ENCODE measurements around the gene SPG11.
A peak's percentile ranks its signal among the peaks of the same experiment; 100 is the strongest.
"Not testable (repeated sequence)": the region's sequence is repeated elsewhere in the genome, so short reads cannot be mapped to it uniquely, and the experiment has no call there.

The SPG11 gene, protein sequence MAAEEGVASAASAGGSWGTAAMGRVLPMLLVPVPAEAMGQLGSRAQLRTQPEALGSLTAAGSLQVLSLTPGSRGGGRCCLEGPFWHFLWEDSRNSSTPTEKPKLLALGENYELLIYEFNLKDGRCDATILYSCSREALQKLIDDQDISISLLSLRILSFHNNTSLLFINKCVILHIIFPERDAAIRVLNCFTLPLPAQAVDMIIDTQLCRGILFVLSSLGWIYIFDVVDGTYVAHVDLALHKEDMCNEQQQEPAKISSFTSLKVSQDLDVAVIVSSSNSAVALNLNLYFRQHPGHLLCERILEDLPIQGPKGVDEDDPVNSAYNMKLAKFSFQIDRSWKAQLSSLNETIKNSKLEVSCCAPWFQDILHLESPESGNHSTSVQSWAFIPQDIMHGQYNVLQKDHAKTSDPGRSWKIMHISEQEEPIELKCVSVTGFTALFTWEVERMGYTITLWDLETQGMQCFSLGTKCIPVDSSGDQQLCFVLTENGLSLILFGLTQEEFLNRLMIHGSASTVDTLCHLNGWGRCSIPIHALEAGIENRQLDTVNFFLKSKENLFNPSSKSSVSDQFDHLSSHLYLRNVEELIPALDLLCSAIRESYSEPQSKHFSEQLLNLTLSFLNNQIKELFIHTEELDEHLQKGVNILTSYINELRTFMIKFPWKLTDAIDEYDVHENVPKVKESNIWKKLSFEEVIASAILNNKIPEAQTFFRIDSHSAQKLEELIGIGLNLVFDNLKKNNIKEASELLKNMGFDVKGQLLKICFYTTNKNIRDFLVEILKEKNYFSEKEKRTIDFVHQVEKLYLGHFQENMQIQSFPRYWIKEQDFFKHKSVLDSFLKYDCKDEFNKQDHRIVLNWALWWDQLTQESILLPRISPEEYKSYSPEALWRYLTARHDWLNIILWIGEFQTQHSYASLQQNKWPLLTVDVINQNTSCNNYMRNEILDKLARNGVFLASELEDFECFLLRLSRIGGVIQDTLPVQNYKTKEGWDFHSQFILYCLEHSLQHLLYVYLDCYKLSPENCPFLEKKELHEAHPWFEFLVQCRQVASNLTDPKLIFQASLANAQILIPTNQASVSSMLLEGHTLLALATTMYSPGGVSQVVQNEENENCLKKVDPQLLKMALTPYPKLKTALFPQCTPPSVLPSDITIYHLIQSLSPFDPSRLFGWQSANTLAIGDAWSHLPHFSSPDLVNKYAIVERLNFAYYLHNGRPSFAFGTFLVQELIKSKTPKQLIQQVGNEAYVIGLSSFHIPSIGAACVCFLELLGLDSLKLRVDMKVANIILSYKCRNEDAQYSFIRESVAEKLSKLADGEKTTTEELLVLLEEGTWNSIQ (N-terminal part only)

DNA sequence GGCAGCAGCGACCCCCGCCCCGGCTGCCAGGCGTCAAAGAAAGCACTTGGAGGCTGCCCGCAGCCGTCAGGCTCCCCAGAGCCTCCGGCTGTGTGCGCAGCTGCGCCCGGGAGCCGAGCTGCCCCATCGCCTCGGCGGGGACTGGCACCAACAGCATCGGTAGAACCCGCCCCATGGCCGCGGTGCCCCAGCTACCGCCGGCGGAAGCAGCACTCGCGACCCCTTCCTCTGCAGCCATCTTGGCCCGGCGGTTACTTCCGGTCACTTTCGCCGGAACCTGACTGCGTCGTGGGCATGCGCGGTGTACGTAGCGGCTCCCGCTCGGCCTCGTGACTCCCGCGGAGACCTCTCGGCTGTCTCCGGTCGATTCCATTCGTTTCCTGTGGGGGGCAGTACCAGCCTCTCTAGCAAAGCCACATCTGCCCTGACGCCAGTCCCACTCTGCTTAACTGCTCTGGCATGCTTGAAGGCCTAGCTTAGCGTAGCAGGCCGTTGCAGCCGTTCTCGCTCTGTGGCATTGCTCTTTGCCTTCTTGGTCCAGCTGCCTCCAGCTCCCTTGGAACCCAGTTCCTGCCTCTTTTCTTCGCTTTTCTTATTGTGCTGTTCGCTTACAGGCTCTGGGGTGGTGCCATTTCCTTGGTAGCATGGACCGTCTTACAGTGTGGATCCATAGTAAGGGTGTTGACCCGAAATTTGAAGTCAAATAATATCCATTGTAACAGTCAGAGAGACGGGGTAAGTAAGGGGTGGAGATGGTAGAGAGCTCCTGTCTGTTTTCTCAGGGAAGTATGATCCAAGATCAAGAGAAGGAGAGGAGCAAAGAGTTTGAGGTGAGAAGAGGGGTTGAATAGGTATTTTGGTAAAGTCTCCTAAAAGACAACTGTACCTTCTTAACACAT is at the start of gene SPG11:
Gene SPG11, minus strand, starts transcription at position 253 of the 899 bp plus-strand sequence. Its CDS starts 15 bp downstream, at position 238.
- TF ChIP-seq JUND (IDR thresholded peaks at IDR 0.05; ENCODE audit: low read depth): no peak
- in situ Hi-C loops (cut with HindIII; ENCODE audit: low pct_unique_long_range_greater_than_20kb, low sequenced_read_pairs): no loop called here
- peak; percentile 75 to 98 for DNase-seq (ENCODE audit: low read depth in 1 of 2, low spot score in 1 of 2)

DNA sequence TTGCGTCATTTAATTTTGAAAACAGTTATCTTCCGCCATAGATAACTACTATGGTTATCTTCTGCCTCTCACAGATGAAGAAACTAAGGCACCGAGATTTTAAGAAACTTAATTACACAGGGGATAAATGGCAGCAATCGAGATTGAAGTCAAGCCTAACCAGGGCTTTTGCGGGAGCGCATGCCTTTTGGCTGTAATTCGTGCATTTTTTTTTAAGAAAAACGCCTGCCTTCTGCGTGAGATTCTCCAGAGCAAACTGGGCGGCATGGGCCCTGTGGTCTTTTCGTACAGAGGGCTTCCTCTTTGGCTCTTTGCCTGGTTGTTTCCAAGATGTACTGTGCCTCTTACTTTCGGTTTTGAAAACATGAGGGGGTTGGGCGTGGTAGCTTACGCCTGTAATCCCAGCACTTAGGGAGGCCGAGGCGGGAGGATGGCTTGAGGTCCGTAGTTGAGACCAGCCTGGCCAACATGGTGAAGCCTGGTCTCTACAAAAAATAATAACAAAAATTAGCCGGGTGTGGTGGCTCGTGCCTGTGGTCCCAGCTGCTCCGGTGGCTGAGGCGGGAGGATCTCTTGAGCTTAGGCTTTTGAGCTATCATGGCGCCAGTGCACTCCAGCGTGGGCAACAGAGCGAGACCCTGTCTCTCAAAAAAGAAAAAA is 49.0 kb upstream of the SPG11 start:
- in situ Hi-C loops (cut with HindIII; ENCODE audit: low pct_unique_long_range_greater_than_20kb, low sequenced_read_pairs): no loop called here
- no peak for TF ChIP-seq JUND (IDR thresholded peaks at IDR 0.05; ENCODE audit: low read depth)
- DNase-seq (ENCODE audit: low read depth in 1 of 2, low spot score in 1 of 2): peak in 1 of 2 experiments; percentile 65

DNA sequence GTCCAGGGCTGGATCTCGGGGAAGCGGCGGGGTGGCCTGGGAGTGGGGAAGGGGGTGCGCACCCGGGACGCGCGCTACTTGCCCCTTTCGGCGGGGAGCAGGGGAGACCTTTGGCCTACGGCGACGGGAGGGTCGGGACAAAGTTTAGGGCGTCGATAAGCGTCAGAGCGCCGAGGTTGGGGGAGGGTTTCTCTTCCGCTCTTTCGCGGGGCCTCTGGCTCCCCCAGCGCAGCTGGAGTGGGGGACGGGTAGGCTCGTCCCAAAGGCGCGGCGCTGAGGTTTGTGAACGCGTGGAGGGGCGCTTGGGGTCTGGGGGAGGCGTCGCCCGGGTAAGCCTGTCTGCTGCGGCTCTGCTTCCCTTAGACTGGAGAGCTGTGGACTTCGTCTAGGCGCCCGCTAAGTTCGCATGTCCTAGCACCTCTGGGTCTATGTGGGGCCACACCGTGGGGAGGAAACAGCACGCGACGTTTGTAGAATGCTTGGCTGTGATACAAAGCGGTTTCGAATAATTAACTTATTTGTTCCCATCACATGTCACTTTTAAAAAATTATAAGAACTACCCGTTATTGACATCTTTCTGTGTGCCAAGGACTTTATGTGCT is 48.4 kb upstream of the SPG11 start:
- in situ Hi-C loops (cut with HindIII; ENCODE audit: low pct_unique_long_range_greater_than_20kb, low sequenced_read_pairs): no loop called here
- DNase-seq (ENCODE audit: low read depth in 1 of 2, low spot score in 1 of 2): peak in 1 of 2 experiments; percentile 44
- TF ChIP-seq JUND (IDR thresholded peaks at IDR 0.05; ENCODE audit: low read depth): no peak

DNA sequence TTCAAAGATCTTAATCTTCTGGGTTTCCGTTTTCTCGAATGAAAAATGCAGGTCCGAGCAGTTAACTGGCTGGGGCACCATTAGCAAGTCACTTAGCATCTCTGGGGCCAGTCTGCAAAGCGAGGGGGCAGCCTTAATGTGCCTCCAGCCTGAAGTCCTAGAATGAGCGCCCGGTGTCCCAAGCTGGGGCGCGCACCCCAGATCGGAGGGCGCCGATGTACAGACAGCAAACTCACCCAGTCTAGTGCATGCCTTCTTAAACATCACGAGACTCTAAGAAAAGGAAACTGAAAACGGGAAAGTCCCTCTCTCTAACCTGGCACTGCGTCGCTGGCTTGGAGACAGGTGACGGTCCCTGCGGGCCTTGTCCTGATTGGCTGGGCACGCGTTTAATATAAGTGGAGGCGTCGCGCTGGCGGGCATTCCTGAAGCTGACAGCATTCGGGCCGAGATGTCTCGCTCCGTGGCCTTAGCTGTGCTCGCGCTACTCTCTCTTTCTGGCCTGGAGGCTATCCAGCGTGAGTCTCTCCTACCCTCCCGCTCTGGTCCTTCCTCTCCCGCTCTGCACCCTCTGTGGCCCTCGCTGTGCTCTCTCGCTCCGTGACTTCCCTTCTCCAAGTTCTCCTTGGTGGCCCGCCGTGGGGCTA is 47.8 kb upstream of the SPG11 start, which contains the start of the genes B2M and PATL2:
Gene B2M, plus strand, starts transcription at position 422 of the 647 bp plus-strand sequence. Its CDS starts 30 bp downstream, at position 452.
Gene PATL2, minus strand, starts transcription at position 228 of the 647 bp plus-strand sequence. CDS start 34,833 bp downstream, outside the sequence.
- peak; percentile 59 to 98 for DNase-seq (ENCODE audit: low read depth in 1 of 2, low spot score in 1 of 2)
- no peak for TF ChIP-seq JUND (IDR thresholded peaks at IDR 0.05; ENCODE audit: low read depth)
- in situ Hi-C loops (cut with HindIII; ENCODE audit: low pct_unique_long_range_greater_than_20kb, low sequenced_read_pairs): no loop called here

DNA sequence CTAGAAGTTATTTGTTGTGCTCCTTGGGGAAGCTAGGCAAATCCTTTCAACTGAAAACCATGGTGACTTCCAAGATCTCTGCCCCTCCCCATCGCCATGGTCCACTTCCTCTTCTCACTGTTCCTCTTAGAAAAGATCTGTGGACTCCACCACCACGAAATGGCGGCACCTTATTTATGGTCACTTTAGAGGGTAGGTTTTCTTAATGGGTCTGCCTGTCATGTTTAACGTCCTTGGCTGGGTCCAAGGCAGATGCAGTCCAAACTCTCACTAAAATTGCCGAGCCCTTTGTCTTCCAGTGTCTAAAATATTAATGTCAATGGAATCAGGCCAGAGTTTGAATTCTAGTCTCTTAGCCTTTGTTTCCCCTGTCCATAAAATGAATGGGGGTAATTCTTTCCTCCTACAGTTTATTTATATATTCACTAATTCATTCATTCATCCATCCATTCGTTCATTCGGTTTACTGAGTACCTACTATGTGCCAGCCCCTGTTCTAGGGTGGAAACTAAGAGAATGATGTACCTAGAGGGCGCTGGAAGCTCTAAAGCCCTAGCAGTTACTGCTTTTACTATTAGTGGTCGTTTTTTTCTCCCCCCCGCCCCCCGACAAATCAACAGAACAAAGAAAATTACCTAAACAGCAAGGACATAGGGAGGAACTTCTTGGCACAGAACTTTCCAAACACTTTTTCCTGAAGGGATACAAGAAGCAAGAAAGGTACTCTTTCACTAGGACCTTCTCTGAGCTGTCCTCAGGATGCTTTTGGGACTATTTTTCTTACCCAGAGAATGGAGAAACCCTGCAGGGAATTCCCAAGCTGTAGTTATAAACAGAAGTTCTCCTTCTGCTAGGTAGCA is 47.0 kb upstream of the SPG11 start:
- DNase-seq (ENCODE audit: low read depth in 1 of 2, low spot score in 1 of 2): peak in 1 of 2 experiments; percentile 28
- in situ Hi-C loops (cut with HindIII; ENCODE audit: low pct_unique_long_range_greater_than_20kb, low sequenced_read_pairs): no loop called here
- TF ChIP-seq JUND (IDR thresholded peaks at IDR 0.05; ENCODE audit: low read depth): no peak

DNA sequence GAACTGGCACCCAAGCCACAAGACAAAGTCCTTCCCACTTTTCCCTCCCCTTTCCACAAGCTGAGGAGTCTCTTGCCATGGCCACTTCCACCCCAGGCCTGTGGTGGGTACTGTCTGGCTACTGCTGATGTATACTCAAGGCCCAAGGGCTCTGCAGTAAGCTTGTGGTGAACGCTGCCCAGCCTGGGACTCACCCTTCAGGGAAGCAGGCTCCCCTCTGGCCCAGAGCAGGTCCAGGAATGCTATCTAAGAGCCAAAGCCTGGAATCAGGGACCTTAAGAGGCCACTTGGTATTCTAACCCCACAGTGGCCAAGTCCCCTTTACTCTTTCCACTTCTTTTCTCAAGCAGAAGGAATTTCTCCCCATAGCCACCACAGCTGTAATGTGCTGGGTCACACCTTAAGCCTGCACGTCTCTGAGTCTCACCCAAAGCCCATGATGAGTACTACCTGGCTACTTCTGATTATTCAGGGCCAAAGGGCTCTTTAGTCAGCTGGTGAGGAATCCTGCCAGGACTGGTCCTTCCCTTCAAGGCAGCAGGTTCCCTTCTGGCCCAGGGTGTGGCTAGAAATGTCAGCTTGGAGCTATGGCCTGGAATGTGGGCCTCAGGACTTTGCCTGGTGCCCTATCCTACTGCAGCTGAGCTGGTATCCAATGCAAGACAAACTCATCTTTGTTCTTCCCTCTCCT is 43.6 kb upstream of the SPG11 start:
- no peak for TF ChIP-seq JUND (IDR thresholded peaks at IDR 0.05; ENCODE audit: low read depth)
- in situ Hi-C loops (cut with HindIII; ENCODE audit: low pct_unique_long_range_greater_than_20kb, low sequenced_read_pairs): no loop called here
- no peak for DNase-seq (ENCODE audit: low read depth in 1 of 2, low spot score in 1 of 2)

DNA sequence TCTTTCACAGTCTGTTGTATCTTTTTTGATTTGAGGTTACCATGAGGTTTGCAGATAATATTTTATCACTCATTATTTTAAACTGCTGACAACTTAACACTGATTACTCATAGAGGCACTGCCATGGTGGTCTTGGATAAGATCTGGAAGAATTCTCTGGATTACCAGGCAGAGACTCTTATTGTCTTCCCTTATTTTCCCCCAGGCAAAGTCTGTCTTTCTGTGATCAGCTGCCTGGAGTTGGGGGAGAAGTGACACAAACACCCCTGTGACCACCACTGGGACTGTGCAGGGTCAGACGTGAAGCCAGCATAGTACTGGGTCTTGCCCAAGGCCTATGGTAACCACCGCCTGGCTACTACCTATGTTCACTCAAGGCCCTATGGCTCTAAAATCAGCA is 42.9 kb upstream of the SPG11 start:
- DNase-seq (ENCODE audit: low read depth in 1 of 2, low spot score in 1 of 2): no peak
- no peak for TF ChIP-seq JUND (IDR thresholded peaks at IDR 0.05; ENCODE audit: low read depth)
- in situ Hi-C loops (cut with HindIII; ENCODE audit: low pct_unique_long_range_greater_than_20kb, low sequenced_read_pairs): no loop called here

DNA sequence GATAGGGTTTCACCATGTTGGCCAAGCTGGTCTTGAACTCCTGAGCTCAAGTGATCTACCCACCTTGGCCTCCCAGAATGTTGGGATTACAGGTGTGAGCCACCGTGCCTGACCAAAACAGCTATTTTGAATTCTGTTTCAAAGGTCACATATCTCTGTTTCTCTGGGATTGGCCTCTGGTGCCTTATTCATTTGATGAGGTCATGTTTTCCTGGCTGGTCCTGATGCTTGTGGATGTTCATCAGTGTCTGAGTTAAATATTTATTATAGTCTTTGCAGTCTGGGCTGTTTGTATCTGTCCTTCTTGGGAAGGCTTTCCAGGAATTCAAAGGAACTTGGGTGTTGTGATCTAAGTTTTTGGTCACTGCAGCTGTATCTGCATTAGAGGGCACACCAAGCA is 42.5 kb upstream of the SPG11 start:
- TF ChIP-seq JUND (IDR thresholded peaks at IDR 0.05; ENCODE audit: low read depth): no peak
- DNase-seq (ENCODE audit: low read depth in 1 of 2, low spot score in 1 of 2): no peak
- in situ Hi-C loops (cut with HindIII; ENCODE audit: low pct_unique_long_range_greater_than_20kb, low sequenced_read_pairs): no loop called here

DNA sequence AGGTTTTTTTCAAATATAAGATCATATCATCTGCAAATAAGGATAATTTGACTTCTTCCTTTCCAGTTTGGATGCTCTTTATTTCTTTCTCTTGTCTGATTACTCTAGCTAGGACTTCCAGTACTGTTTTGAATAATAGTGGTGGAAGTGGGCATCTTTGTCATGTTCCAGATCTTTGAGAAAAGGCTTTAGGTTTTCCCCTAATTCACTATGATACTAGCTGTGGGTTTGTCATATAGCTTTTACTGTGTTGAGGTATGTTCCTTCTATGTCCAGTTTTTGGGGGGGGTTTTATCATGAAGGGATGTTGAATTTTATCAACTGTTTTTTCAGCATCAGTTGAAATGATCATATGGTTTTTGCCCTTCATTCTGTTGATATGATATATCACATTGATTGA is 37.2 kb upstream of the SPG11 start:
- DNase-seq (ENCODE audit: low read depth in 1 of 2, low spot score in 1 of 2); in situ Hi-C loops (cut with HindIII; ENCODE audit: low pct_unique_long_range_greater_than_20kb, low sequenced_read_pairs): not testable (repeated sequence)

Measured in T47D (cell line).